G401 (cell line): ENCODE data around the gene C1orf87. TPM values are rescaled to one million over a fixed set of nuclear protein-coding genes. Genes with fewer than 3 reads are reported as not detected.

Experiments
- DNase-seq: peaks from one replicate; pipeline ENCODE4 v3.0.0-alpha.2; 2015; ENCODE audit warnings: low spot score
- in situ Hi-C: cut with HindIII; loops from 2 replicates; pipeline ENCODE4 v1.10.0; 2016; ENCODE audit warnings: low sequenced_read_pairs, mixed read lengths
- total RNA-seq: library from RNA; depleted of rRNA; stranded (reverse); fragments of >200 nt; shearing (Covaris generic); gene quantifications from 2 replicates; pipeline ENCODE4 v1.2.3, GENCODE V29; 2014; rRNA removed

C1orf87 gene
- not detected in 2 replicates for total RNA-seq

GRCh38 chr1:60073605-60074278 lies at the start of gene C1orf87:
C1orf87 (minus strand) TSS chr1:60073770; CDS start chr1:60072643, 1,127 bp downstream.
- no peak for DNase-seq

GRCh38 chr1:60118085-60118484 lies 44.5 kb upstream of the C1orf87 start:
- in situ Hi-C loops, result no loop called here
- DNase-seq, result no peak

More at GRCh38 chr1:60073605-60074278, at the start of gene C1orf87:
- in situ Hi-C loops, result no loop called here

- in situ Hi-C loops, result no loop called here
Observed at GRCh38 chr1:60114745-60115318, 41.3 kb upstream of the C1orf87 start.

GRCh38 chr1:60113596-60113995 lies 40.0 kb upstream of the C1orf87 start:
- no peak for DNase-seq

More at GRCh38 chr1:60114745-60115318, 41.3 kb upstream of the C1orf87 start:
- DNase-seq, result no peak

GRCh38 chr1:60113028-60113427 lies 39.5 kb upstream of the C1orf87 start:
- in situ Hi-C loops, result no loop called here
- no peak for DNase-seq

More at GRCh38 chr1:60113596-60113995, 40.0 kb upstream of the C1orf87 start:
- in situ Hi-C loops, result no loop called here

- no peak for DNase-seq
- in situ Hi-C loops, result no loop called here
Observed at GRCh38 chr1:60111716-60112115, 38.1 kb upstream of the C1orf87 start.

- in situ Hi-C loops, result no loop called here
- no peak for DNase-seq
Observed at GRCh38 chr1:60111118-60111517, 37.5 kb upstream of the C1orf87 start.

- in situ Hi-C loops, result no loop called here
- no peak for DNase-seq
Observed at GRCh38 chr1:60108196-60108595, 34.6 kb upstream of the C1orf87 start.

- in situ Hi-C loops, result no loop called here
- DNase-seq, result no peak
Observed at GRCh38 chr1:60103186-60103585, 29.6 kb upstream of the C1orf87 start.

GRCh38 chr1:60102267-60103061 lies 28.9 kb upstream of the C1orf87 start:
- in situ Hi-C loops, result no loop called here
- DNase-seq, result no peak

GRCh38 chr1:60101516-60101915 lies 27.9 kb upstream of the C1orf87 start:
- in situ Hi-C loops, result no loop called here

GRCh38 chr1:60091195-60091715 lies 17.7 kb upstream of the C1orf87 start:
- in situ Hi-C loops, result no loop called here

More at GRCh38 chr1:60101516-60101915, 27.9 kb upstream of the C1orf87 start:
- DNase-seq, result no peak

GRCh38 chr1:60090655-60091054 lies 17.1 kb upstream of the C1orf87 start:
- in situ Hi-C loops, result no loop called here
- DNase-seq, result no peak

More at GRCh38 chr1:60091195-60091715, 17.7 kb upstream of the C1orf87 start:
- no peak for DNase-seq

- in situ Hi-C loops, result no loop called here
- no peak for DNase-seq
Observed at GRCh38 chr1:60088620-60089155, 15.1 kb upstream of the C1orf87 start.

GRCh38 chr1:60087681-60088080 lies 14.1 kb upstream of the C1orf87 start:
- in situ Hi-C loops, result no loop called here
- no peak for DNase-seq

GRCh38 chr1:60078182-60078581 lies 4.6 kb upstream of the C1orf87 start:
- DNase-seq, result no peak
- in situ Hi-C loops, result no loop called here

- no peak for DNase-seq
- in situ Hi-C loops, result no loop called here
Observed at GRCh38 chr1:60071296-60071695, 2.3 kb downstream of the C1orf87 start.

GRCh38 chr1:60069691-60070090 lies 3.9 kb downstream of the C1orf87 start:
- in situ Hi-C loops, result no loop called here
- no peak for DNase-seq

- no peak for DNase-seq
- in situ Hi-C loops, result no loop called here
Observed at GRCh38 chr1:60068393-60069045, 5.1 kb downstream of the C1orf87 start.
